ENCODE data around the gene E2F1.

DNA sequence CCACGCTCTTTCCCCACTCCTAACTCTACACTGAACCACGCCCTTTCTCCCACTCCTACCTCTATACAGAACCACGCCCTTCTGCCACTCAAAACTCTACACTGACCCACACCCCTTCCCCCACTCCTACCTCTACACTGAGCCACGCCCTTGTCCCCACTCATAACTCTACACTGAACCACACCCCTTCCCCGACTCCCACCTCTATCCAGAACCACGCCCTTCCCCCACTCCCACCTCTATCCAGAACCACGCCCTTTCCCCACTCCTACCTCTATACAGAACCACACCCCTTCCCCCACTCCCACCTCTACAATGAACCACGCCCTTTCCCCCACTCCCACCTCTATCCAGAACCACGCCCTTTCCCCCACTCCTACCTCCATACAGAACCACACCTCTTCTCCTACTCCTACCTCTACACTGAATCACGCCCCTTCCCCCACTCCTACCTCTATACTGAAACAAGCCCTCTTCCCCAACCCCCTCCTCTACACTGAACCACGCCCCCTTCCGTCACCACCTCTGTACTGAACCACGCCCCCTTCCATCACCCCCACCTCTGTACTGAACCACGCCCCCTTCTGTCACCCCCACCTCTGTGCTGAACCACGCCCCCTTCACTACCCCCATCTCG, 23.8 kb upstream of the E2F1 start:
- TF ChIP-seq POLR2A (IDR thresholded peaks at IDR 0.05), result no peak
- TF ChIP-seq CTCF (IDR thresholded peaks at IDR 0.05), result no peak

Measured in ovary (tissue), 3 donors.